HS-5 (cell line): Measurements from ENCODE around the gene C1orf185.
"Not testable (repeated sequence)": the region's sequence is repeated elsewhere in the genome, so short reads cannot be mapped to it uniquely, and the experiment has no call there.

Experiments
- DNase-seq: peaks from one replicate; pipeline ENCODE4 v3.0.0-alpha.2; 2012; ENCODE audit warnings: low read depth

C1orf185 gene

GRCh38 chr1:51101976-51102375 is at the start of gene C1orf185:
TSS of gene C1orf185 (plus strand) at chr1:51102228. CDS start at chr1:51102234, 6 bp downstream.
- DNase-seq: no peak

- no peak for DNase-seq
These were observed 43.2 kb upstream of the C1orf185 start for GRCh38 chr1:51058858-51059257.

- DNase-seq: no peak
These were observed 40.7 kb upstream of the C1orf185 start for GRCh38 chr1:51061231-51061918.

GRCh38 chr1:51063121-51063520 is 38.9 kb upstream of the C1orf185 start:
- peak; percentile 76 for DNase-seq

- no peak for DNase-seq
These were observed 32.0 kb upstream of the C1orf185 start for GRCh38 chr1:51070011-51070410.

- peak; percentile 87 for DNase-seq
These were observed 31.4 kb upstream of the C1orf185 start for GRCh38 chr1:51070640-51071039.

- no peak for DNase-seq
These were observed 30.6 kb upstream of the C1orf185 start for GRCh38 chr1:51071291-51072042.

GRCh38 chr1:51072043-51072439 is 30.0 kb upstream of the C1orf185 start:
- DNase-seq: no peak

GRCh38 chr1:51072651-51073050 is 29.4 kb upstream of the C1orf185 start:
- no peak for DNase-seq

- no peak for DNase-seq
These were observed 28.6 kb upstream of the C1orf185 start for GRCh38 chr1:51073456-51073855.

GRCh38 chr1:51086496-51087271 is 15.3 kb upstream of the C1orf185 start:
- DNase-seq: no peak

- no peak for DNase-seq
These were observed 13.6 kb upstream of the C1orf185 start for GRCh38 chr1:51088474-51088873.

- DNase-seq: no peak
These were observed 8.4 kb upstream of the C1orf185 start for GRCh38 chr1:51093581-51093980.

- DNase-seq: no peak
These were observed 4.9 kb upstream of the C1orf185 start for GRCh38 chr1:51097171-51097570.

GRCh38 chr1:51100264-51100880 is 1.7 kb upstream of the C1orf185 start:
- no peak for DNase-seq

GRCh38 chr1:51114137-51114536 is 12.1 kb downstream of the C1orf185 start:
- DNase-seq: no peak

- no peak for DNase-seq
These were observed 13.8 kb downstream of the C1orf185 start for GRCh38 chr1:51115714-51116404.

- no peak for DNase-seq
These were observed 17.3 kb downstream of the C1orf185 start for GRCh38 chr1:51119331-51119730.

GRCh38 chr1:51120629-51121028 is 18.6 kb downstream of the C1orf185 start:
- no peak for DNase-seq

- DNase-seq: not testable (repeated sequence)
These were observed 25.1 kb downstream of the C1orf185 start for GRCh38 chr1:51127152-51127551.

GRCh38 chr1:51131185-51131584 is 29.2 kb downstream of the C1orf185 start:
- DNase-seq: no peak

- DNase-seq: no peak
These were observed 31.0 kb downstream of the C1orf185 start for GRCh38 chr1:51133045-51133444.
